MCF 10A (cell line): ENCODE results near the gene NEBL. TPM values are rescaled to one million over a fixed set of nuclear protein-coding genes. Genes with fewer than 3 reads are reported as not detected.
"Not testable (repeated sequence)": the region's sequence is repeated elsewhere in the genome, so short reads cannot be mapped to it uniquely, and the experiment has no call there.

Experiments used
- Bru-seq: library from RNA; stranded (reverse); fragments of 400-500 nt; gene quantifications from one replicate; lab custom pipeline; 2021; lab: Mats Ljungman, UMichigan
- BruChase-seq, 2 experiments: library from RNA; stranded (reverse); fragments of 400-500 nt; gene quantifications; one replicate each; lab custom pipeline; 2021; lab: Mats Ljungman, UMichigan
- BruUV-seq: library from RNA; stranded (reverse); fragments of 400-500 nt; replicated peaks from 2 replicates; lab custom pipeline; 2021; lab: Mats Ljungman, UMichigan
- CTCF ChIA-PET: fragments of 300-600 bp; sonication (Branson Sonifier 250); formaldehyde crosslinking; extraction: SDS; loops from one replicate; lab custom pipeline; 2021; ENCODE audit warnings: antibody characterized with exemption, inconsistent platforms; lab: Yijun Ruan, JAX
- POLR2A ChIA-PET: fragments of 300-600, 350-650 bp; sonication (Branson Sonifier 250); formaldehyde crosslinking; extraction: SDS; loops from one replicate; lab custom pipeline; 2020; ENCODE audit warnings: antibody characterized with exemption, inconsistent platforms; lab: Yijun Ruan, JAX
- DNase-seq: peaks from one replicate; pipeline ENCODE4 v3.0.0-alpha.2; 2018; ENCODE audit not compliant: unreplicated experiment
- H3K27ac Mint-ChIP-seq: one replicate; pipeline ENCODE4 v1.8.0; 2022; ENCODE audit warnings: mild to moderate bottlenecking, low read depth, mixed read lengths; ENCODE audit not compliant: unreplicated experiment
- H3K27me3 Mint-ChIP-seq: one replicate; pipeline ENCODE4 v1.8.0; 2022; ENCODE audit warnings: mixed read lengths; ENCODE audit not compliant: insufficient read depth, unreplicated experiment
- H3K36me3 Mint-ChIP-seq: one replicate; pipeline ENCODE4 v1.8.0; 2022; ENCODE audit warnings: mild to moderate bottlenecking, moderate library complexity, mixed read lengths; ENCODE audit not compliant: insufficient read depth, unreplicated experiment
- H3K4me1 Mint-ChIP-seq: one replicate; pipeline ENCODE4 v1.8.0; 2022; ENCODE audit warnings: mixed read lengths; ENCODE audit not compliant: insufficient read depth, unreplicated experiment
- H3K4me3 Mint-ChIP-seq: one replicate; pipeline ENCODE4 v1.8.0; 2022; ENCODE audit warnings: mild to moderate bottlenecking, moderate library complexity, mixed read lengths; ENCODE audit not compliant: unreplicated experiment
- H3K9me3 Mint-ChIP-seq: one replicate; pipeline ENCODE4 v1.8.0; 2022; ENCODE audit warnings: mixed read lengths; ENCODE audit not compliant: unreplicated experiment
- CTCF ChIP-seq: fragments of 200-600 bp; IDR thresholded peaks from one replicate; pipeline ENCODE4 v1.8.0; 2022; ENCODE audit warnings: antibody characterized with exemption, mild to moderate bottlenecking; ENCODE audit not compliant: unreplicated experiment
- intact Hi-C: fragments of 100-400 bp; cut with micrococcal nuclease; formaldehyde crosslinking; loops from 2 replicates; pipeline ENCODE4 v1.14.1; 2022
- long read RNA-seq: library from polyadenylated mRNA; stranded (forward); transcript quantifications from one replicate; pipeline ENCODE4 v2.0.0, GENCODE V29; 2022
- total RNA-seq: library from RNA; stranded (reverse); gene quantifications from 2 replicates; pipeline ENCODE4 v1.2.3, GENCODE V29; 2022

NEBL gene
- total RNA-seq (30.6 and 44.3 TPM in 2 replicates), Bru-seq, nascent RNA (percentile 80 among the genes with signal in this experiment), BruChase-seq, experiment 1, labeled RNA remaining after a 6-hour chase (percentile 70 among the genes with signal in this experiment), BruChase-seq, experiment 2, labeled RNA remaining after a 2-hour chase (percentile 70 among the genes with signal in this experiment)
- long read RNA-seq, transcript NEBL-203 (7 exons, 3,008 nt) = major isoform, 55 of 67 reads
- long read RNA-seq, partial matches to known transcripts = 2 of 67 reads
- long read RNA-seq, other reads (novel, unspliced or antisense) = 10 of 67 reads

DNA sequence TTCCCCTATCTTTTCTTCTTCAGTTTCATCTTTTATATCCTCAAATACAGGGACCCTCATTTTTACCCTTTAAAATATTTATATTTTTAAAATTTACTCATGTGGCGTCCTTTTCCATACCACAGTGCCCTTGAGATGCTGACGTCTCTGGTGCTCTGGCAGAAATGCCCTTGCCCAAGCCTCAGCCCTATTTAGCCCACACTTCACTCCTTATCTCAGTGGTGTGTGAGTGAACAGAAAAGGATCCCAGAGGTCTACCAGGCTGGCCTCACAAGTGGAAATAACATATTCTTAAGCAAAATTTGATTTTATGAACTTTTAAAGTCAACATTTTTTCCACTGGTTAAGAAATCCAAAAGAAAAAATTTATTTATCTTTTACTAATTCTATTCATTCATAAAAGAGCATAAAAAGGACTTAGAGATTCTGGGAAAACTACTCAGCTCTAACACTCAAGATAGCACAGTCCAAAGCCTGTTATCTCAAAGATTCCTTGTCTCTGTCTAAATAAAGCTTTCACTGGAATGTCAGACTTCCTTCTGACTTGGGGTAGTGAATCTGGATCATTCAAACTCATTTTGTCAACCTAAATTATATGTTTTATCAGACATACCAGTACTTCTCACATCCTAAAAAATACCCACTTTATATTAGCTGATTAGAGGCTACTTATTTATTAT lies at the start of gene NEBL:
Gene NEBL, minus strand, starts transcription at position 166 of the 680 bp plus-strand sequence. Its CDS starts 106 bp downstream, at position 60.
- Mint-ChIP-seq H3K36me3 (peaks cover 4% of the 10 kb centered on the region), H3K4me1 (peaks cover 7% of the 10 kb centered on the region), H3K4me3 (no peak within 1 kb of the TSS), H3K27me3 (no peaks in the 10 kb centered on the region), H3K9me3 (no peaks in the 10 kb centered on the region), H3K27ac (no peak within 1 kb of the TSS)
- ChIA-PET CTCF (no interaction called here), POLR2A (interaction anchor here (0.6 kb wide), 1 partner anchor 42 kb away, joined by 3 read pairs; no protein-coding TSS in a partner anchor)
- intact Hi-C loops = no loop called here
- no peak for DNase-seq
- BruUV-seq = no TSS peak
- TF ChIP-seq CTCF = no peak

DNA sequence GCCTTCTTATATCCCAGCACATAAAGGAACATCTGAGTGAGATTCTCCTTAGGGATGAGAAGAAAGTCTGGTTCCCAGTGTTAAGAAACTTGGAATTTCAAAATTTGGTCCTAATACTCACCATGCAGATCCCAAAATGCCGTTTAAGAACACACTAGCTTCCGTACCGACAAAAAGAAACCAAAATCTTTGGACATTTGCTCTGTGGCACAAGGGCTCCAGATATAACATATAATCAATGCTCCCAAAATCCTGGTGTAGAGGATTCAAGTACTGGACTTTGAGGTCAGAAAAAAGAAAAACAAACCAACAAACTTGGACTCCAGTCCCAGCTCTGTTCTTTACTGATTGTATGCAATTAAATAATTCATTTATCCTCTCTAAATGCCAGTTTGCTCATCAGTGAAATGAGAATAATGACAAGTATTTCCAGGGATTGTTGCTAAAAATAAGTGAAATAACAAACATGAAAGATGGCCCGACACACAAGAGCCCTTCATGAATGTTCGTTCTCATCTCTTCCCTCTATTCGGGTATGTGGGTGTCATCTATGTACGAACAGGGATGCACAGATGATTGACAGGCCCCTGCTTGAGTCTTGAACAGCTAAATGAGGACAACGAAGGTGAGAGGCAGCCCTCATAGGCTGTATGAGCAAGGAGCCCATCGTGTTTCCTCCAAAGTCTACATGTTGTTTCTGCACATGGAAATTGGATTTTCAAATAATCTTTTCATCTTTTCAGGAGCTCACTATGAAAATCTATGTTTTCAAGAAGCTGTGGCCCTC lies 48.6 kb upstream of the NEBL start:
- ChIA-PET POLR2A (interaction anchor here (0.6 kb wide), 1 partner anchor 1127 kb away, joined by 3 read pairs; no protein-coding TSS in a partner anchor), CTCF (no interaction called here)
- TF ChIP-seq CTCF = no peak
- no peak overlapping the region for H3K27ac Mint-ChIP-seq
- no peaks in the 10 kb centered on the region for H3K27me3 Mint-ChIP-seq
- H3K4me3 Mint-ChIP-seq = no peak overlapping the region
- no peak for DNase-seq
- H3K9me3 Mint-ChIP-seq = no peaks in the 10 kb centered on the region
- intact Hi-C loops = no loop called here
- BruUV-seq = no TSS peak
- no peaks in the 10 kb centered on the region for H3K4me1 Mint-ChIP-seq
- H3K36me3 Mint-ChIP-seq = peaks cover 4% of the 10 kb centered on the region

- no peaks in the 10 kb centered on the region for H3K9me3 Mint-ChIP-seq
- BruUV-seq = no TSS peak
- peaks cover 4% of the 10 kb centered on the region for H3K36me3 Mint-ChIP-seq
- H3K27me3 Mint-ChIP-seq = no peaks in the 10 kb centered on the region
- no peak for TF ChIP-seq CTCF
- no peak for DNase-seq
- no peak overlapping the region for H3K4me3 Mint-ChIP-seq
- H3K27ac Mint-ChIP-seq = no peak overlapping the region
- ChIA-PET POLR2A (no interaction called here), CTCF (no interaction called here)
- H3K4me1 Mint-ChIP-seq = no peaks in the 10 kb centered on the region
- intact Hi-C loops = no loop called here
Observed at GRCh38 chr10:20944789-20945502, 47.8 kb upstream of the NEBL start.

DNA sequence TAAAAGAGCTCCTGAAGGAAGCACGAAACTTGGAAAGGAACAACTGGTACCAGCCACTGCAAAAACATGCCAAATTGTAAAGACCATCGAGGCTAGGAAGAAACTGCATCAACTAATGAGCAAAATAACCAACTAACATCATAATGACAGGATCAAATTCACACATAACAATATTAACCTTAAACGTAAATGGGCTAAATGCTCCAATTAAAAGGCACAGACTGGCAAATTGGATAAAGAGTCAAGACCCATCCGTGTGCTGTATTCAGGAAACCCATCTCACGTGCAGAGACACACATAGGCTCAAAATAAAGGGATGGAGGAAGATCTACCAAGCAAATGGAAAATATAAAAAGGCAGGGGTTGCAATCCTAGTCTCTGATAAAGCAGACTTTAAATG lies 42.3 kb upstream of the NEBL start:
- H3K4me3 Mint-ChIP-seq, intact Hi-C loops, DNase-seq, H3K4me1 Mint-ChIP-seq, H3K27ac Mint-ChIP-seq, POLR2A ChIA-PET, CTCF ChIA-PET, H3K36me3 Mint-ChIP-seq, H3K9me3 Mint-ChIP-seq, BruUV-seq, H3K27me3 Mint-ChIP-seq: not testable (repeated sequence)
